Measurements from ENCODE around the gene CAMTA1. TPM values are rescaled to one million over a fixed set of nuclear protein-coding genes. Genes with fewer than 3 reads are reported as not detected.
A peak's percentile ranks its signal among the peaks of the same experiment; 100 is the strongest.
"Not testable (repeated sequence)": the region's sequence is repeated elsewhere in the genome, so short reads cannot be mapped to it uniquely, and the experiment has no call there.

The CAMTA1 gene
- total RNA-seq, 1 donor from 2014 or later, result 30.6 TPM

DNA sequence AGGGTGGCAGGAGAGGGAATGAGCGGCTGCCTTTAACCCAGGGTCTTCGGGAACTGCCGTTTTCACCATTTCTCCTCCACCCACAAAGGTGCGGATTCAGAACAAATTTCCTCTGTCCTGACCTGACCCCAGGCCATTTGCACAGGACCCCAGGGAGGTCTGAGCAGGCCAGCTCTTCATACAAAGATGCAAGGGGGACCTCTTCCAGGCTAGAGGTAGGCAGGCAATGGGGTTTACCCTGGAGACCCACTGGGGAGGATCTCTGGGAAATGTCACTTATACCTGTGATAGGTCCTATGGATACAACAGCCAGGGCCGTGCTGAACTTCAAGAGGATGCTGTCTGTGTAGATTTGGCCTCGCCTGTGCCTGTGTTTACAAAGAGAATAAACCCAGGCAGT, 896.1 kb downstream of the CAMTA1 start:
- no peak for DNase-seq

- no peak for DNase-seq
Observed at GRCh38 chr1:7683521-7683920, 898.3 kb downstream of the CAMTA1 start.

GRCh38 chr1:7684132-7684531, 898.9 kb downstream of the CAMTA1 start:
- DNase-seq, result no peak

DNA sequence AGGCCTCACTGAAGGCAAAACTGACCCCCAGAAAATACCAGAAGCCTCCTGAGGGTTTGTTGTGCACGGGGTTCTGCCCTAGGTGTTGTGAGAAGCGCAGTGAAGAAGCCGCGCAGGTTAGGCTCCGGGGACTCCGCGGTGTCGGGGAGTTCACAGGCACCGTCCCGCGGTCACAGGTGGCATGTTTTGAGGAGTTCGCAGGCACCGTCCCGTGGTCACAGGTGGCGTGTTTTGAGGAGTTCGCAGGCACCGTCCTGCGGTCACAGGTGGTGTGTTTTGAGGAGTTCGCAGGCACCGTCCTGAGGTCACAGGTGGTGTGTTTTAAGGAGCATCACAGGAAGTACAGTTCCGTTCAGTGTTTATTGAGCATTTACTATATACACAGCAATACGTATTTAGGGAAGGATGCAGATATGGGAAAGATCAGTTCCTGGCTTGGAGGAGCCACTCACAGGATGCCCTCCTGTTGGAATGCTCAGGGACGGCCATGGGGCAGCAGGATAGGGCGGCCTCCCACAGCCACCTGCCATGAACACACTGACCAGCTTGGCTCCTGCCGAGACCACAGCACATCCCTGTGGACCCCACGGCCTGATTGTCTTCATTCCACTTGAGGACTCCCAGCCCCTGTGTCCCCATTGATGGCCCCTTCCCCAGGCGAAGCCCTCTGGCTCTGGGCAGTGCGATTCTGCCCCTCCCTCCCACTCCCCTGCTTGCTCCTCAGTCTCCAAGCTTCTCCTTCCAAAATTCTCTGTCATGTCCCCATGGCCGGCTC, 899.8 kb downstream of the CAMTA1 start:
- DNase-seq, result no peak

GRCh38 chr1:7686301-7686850, 901.1 kb downstream of the CAMTA1 start:
- no peak for DNase-seq

DNA sequence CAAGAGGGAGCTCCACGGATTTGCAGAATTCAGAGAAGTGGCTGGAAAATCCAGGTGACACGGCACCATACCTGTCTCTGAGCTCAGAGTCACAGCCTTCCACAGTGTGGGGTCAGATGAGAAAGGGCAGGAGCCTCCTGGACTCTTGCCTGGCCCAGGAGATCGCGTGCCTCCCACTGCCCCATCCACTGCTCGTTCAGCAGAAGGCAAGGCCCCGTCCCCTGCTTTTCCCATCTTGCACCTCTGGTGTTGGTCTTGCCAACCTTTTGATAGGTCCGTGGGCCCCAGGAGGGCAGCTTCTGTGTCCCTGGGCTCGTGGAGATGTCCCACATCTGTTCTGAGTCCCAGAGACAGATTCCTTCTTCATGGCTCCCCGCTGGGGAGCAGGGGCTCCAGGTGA, 902.2 kb downstream of the CAMTA1 start:
- no peak for DNase-seq

DNA sequence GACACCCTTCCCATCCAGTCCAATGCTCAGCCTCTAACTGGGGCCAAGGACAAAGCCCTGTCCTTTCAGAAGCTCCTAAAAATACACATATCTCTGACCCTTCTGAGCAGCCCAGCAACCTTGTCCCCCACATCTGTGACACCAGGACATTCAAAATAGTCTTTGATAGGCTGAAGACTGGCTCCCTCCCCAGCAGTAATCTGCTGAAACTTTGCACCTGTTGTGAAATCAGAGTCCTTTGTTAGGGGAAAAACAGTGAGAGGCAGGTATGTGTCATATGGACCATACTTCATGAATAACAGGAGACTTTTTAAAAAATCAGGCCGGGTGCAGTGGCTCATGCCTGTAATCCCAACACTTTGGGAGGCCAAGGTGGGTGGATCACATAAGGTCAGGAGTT, 903.4 kb downstream of the CAMTA1 start:
- DNase-seq, result no peak

GRCh38 chr1:7689307-7689706, 904.1 kb downstream of the CAMTA1 start:
- DNase-seq, result not testable (repeated sequence)

GRCh38 chr1:7690076-7690475, 904.8 kb downstream of the CAMTA1 start:
- no peak for DNase-seq

DNA sequence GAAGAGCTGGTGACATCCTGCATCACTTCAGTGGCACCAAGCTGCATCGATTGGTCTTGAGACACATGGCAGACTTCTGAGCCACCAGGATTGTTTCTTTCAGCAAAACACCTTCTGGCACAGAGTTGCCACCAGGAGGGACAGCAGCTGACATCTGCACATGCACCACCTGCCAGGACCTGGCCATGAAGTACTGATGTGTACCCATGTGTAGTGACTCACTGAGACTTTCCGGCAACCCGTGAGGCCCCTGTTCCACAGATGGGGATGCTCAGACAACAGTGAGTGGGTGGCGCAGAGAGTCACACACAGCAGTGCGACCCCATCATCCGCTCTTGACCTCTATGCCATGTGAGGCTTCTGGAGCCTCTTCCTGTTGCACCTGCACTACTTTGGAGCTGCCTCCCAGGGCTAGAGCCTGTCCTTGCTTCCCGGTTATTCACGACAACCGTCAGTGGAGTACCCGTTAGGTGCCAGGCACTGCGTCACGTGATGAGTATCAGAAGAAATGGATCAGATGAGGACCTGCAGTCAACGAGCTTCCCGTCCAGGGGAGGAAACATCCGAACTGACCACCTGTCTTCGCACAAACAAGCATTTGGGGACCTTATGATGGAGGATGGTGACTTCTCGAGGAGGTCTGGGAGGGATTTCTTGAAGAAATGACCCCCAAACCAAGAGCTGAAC, 905.4 kb downstream of the CAMTA1 start:
- DNase-seq, result no peak

DNA sequence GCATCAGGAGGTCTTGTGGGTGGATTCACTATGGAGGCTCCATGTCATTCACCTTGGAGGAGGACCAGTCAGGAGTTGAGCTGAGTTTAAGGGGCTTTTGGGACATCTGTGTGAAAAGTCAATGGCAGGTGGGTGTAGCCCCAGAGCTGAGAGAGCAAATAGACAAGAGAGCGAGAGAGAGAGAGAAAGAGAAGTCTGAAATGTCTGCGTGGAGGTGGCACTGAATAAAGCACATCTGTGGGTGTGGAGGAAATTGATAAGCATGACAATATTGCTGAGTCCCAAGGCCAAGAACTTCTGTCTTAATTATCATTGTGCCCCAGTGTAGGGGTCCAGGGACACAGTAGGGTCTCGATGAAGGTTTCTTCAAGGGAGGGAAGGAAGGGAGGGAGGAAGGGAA, 906.3 kb downstream of the CAMTA1 start:
- no peak for DNase-seq

- DNase-seq, result no peak
Observed at GRCh38 chr1:7692005-7692404, 906.8 kb downstream of the CAMTA1 start.

DNA sequence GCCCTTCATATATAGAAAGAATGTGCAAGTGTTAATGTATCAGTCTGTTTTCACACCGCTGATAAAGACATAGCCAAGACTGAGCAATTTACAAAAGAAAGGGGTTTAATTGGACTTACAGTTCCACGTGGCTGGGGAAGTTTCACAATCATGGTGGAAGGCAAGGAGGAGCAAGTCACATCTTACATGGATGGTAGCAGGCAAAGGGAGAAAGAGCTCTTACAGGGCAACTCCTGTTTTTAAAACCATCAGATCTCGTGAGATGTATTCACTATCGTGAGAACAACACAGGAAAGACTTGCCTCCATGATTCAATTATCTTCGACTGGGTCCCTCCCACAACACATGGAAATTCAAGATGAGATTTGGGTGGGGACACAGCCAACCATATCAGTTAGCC, 907.8 kb downstream of the CAMTA1 start:
- not testable (repeated sequence) for DNase-seq

- DNase-seq, result no peak
Observed at GRCh38 chr1:7693662-7694061, 908.4 kb downstream of the CAMTA1 start.

DNA sequence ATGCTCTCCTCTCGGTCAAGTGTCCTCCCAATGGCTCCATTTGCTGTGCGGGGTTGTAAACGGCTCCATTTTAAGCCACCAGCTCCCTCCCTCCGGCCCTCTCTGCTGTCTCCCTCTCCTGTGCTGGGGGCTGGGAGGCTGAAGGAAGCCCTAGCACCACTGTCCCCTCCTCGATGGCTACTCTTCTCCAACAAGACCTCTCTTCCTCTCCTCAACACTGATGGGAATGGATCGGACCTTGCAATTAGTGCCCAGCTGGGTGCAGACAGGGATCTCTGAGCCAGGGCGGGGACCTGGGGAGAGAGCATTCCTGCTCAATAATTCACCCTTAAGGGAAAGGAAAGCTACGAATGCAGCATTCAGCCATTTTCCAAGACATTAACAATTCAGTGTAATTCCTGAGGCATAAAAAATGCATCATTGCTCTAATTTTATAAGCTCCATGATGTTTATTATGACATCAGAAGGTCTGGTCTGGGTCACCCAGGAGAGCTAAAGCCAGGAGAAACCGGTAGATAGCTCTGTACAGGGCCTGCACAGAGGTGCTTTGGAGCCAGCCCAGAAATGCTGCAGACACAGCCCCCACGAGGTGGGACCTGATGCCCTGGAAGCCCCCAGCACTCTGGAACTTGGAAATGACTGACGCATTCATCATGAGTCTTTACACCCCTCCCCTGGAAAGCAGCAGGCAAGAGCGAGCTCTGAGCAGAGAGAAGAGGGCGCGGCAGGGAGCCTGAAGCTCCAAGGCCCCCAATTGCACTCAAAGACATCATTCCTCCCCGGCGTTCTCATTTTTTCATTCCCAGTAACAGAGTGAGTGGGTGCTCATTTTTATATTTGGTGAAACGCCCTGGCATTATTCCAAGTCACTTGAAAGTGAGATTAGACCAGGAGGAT, 909.6 kb downstream of the CAMTA1 start:
- no peak for DNase-seq

GRCh38 chr1:7695497-7696117, 910.4 kb downstream of the CAMTA1 start:
- no peak for DNase-seq

DNA sequence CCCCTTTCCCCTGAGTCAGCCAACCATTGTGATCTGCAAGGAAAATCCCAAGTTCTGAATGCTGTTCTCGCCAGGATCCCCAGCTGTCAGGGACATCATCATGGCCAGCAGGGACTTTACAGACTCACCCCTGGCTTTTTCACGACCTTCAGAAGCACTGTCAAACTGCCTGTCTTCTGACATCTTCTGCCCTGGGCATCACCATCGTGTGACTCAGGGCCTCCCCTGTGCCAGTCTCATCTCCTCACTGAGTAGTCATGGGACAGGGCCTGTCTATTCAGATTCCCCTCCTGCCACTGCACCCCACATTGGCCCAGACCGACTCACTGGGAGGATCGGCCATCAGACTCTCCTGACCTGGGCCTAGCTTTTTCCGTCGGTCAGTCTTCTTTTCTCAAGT, 913.4 kb downstream of the CAMTA1 start:
- DNase-seq, result no peak

DNA sequence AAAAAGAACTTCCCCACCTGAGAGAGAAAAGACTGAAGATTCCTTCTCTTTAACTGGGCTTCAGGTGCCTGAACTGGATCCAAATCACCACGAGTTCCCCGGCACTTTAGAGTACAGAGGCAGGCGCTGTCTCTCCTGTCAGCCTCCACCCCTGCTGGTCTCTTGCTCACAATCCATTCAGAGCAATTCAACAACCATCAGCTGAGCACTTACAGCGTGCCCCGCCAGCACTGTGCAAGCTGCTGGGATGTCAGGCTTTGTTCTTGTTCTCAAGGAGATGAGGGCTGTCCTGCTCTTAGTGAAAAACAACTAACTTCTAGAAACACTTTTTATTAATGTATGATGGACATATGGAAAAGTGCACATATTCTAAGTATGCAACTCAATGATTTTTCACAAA, 917.1 kb downstream of the CAMTA1 start:
- no peak for DNase-seq

GRCh38 chr1:7703321-7704213, 918.3 kb downstream of the CAMTA1 start:
- no peak for DNase-seq

DNA sequence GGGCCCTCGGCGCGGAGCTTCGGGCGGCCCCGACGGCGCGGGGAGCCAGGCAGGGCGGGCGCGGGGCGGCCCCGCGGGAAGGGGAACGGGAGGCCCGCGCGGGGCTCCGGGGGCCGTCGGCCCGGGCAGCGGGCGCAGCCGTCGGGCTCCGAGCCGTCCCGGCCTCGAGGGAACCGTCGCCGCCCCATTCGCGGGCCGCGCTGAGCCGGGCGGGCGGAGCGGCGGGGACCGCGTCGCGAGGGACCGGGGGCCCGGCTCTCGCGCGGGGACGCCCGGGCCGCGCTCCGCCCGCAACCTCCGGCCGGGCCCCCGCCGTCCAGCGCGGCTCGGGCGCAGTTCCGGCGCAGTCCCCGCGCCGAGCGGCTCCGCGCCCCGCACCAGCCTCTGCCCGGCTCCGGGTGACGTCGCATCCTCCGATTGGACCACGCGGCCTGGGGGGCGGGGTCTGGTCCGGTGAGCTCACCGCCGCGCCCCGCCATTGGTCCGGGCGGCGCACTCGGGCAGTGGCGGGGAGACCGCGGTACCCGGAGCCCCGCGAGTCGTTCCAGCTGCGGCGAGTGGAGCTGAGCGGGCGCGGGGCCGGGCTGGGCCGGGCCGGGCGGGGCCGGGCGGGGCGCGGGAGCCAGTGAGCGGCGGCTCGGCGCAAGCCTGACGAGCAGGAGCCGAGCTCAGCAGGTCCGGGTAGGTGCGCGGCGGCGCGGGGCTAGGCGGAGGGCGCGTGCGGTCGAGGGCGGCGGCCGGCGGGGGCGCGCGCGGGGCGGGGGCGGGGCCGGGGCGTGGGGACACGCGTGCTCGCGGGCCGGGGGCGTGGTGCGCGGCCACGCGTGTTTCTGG, 919.2 kb downstream of the CAMTA1 start:
- peak; percentile 72 for DNase-seq

Data from skin of body (tissue), 2 donors.